Activated naive CD4-positive, alpha-beta T cell treated with anti-CD3 and anti-CD28 coated beads, Interleukin-2, amount 50 U/mL, for 24 hours (primary cell): Measurements from ENCODE around the gene OPRPN.

ENCODE experiments used
- H3K27ac Mint-ChIP-seq: one replicate; pipeline ENCODE4 v1.8.0; 2021; ENCODE audit warnings: mild to moderate bottlenecking, mixed read lengths
- H3K27me3 Mint-ChIP-seq: one replicate; pipeline ENCODE4 v1.8.0; 2021; ENCODE audit warnings: mixed read lengths
- H3K36me3 Mint-ChIP-seq: one replicate; pipeline ENCODE4 v1.8.0; 2021; ENCODE audit warnings: mixed read lengths
- H3K4me1 Mint-ChIP-seq: one replicate; pipeline ENCODE4 v1.8.0; 2021; ENCODE audit warnings: mixed read lengths
- H3K4me3 Mint-ChIP-seq: one replicate; pipeline ENCODE4 v1.8.0; 2021; ENCODE audit warnings: mild to moderate bottlenecking, mixed read lengths
- H3K9me3 Mint-ChIP-seq: one replicate; pipeline ENCODE4 v1.8.0; 2021; ENCODE audit warnings: mixed read lengths

Gene OPRPN

GRCh38 chr4:70397580-70397979 lies at the start of gene OPRPN:
TSS of gene OPRPN (plus strand) at chr4:70397940. CDS start at chr4:70399286, 1,346 bp downstream.
- no peaks in the 10 kb centered on the region for H3K4me1 Mint-ChIP-seq
- no peaks in the 10 kb centered on the region for H3K36me3 Mint-ChIP-seq
- no peak within 1 kb of the TSS for H3K27ac Mint-ChIP-seq
- no peak within 1 kb of the TSS for H3K4me3 Mint-ChIP-seq
- no peaks in the 10 kb centered on the region for H3K27me3 Mint-ChIP-seq
- H3K9me3 Mint-ChIP-seq, result no peaks in the 10 kb centered on the region

GRCh38 chr4:70356185-70356584 lies 41.6 kb upstream of the OPRPN start:
- no peak overlapping the region for H3K4me3 Mint-ChIP-seq
- no peaks in the 10 kb centered on the region for H3K36me3 Mint-ChIP-seq
- H3K4me1 Mint-ChIP-seq, result no peaks in the 10 kb centered on the region
- H3K27me3 Mint-ChIP-seq, result no peaks in the 10 kb centered on the region
- no peaks in the 10 kb centered on the region for H3K9me3 Mint-ChIP-seq
- no peak overlapping the region for H3K27ac Mint-ChIP-seq

GRCh38 chr4:70359115-70359661 lies 38.6 kb upstream of the OPRPN start:
- Mint-ChIP-seq H3K27ac (no peak overlapping the region), H3K4me1 (no peaks in the 10 kb centered on the region), H3K4me3 (no peak overlapping the region), H3K9me3 (no peaks in the 10 kb centered on the region), H3K36me3 (no peaks in the 10 kb centered on the region), H3K27me3 (no peaks in the 10 kb centered on the region)

GRCh38 chr4:70360460-70360859 lies 37.3 kb upstream of the OPRPN start, which contains the start of gene SMR3A:
TSS of gene SMR3A (plus strand) at chr4:70360760. CDS start at chr4:70362116, 1,356 bp downstream.
- Mint-ChIP-seq H3K4me3 (no peak within 1 kb of the TSS), H3K36me3 (no peaks in the 10 kb centered on the region), H3K9me3 (no peaks in the 10 kb centered on the region), H3K27me3 (no peaks in the 10 kb centered on the region), H3K4me1 (no peaks in the 10 kb centered on the region), H3K27ac (no peak within 1 kb of the TSS)

- H3K36me3 Mint-ChIP-seq, result no peaks in the 10 kb centered on the region
- no peaks in the 10 kb centered on the region for H3K27me3 Mint-ChIP-seq
- H3K27ac Mint-ChIP-seq, result no peak overlapping the region
- H3K4me1 Mint-ChIP-seq, result no peaks in the 10 kb centered on the region
- no peak overlapping the region for H3K4me3 Mint-ChIP-seq
- H3K9me3 Mint-ChIP-seq, result no peaks in the 10 kb centered on the region
Measured at GRCh38 chr4:70364002-70364401, 33.7 kb upstream of the OPRPN start.

- H3K9me3 Mint-ChIP-seq, result no peaks in the 10 kb centered on the region
- H3K4me1 Mint-ChIP-seq, result no peaks in the 10 kb centered on the region
- no peaks in the 10 kb centered on the region for H3K36me3 Mint-ChIP-seq
- no peaks in the 10 kb centered on the region for H3K27me3 Mint-ChIP-seq
- H3K4me3 Mint-ChIP-seq, result no peak overlapping the region
- H3K27ac Mint-ChIP-seq, result no peak overlapping the region
Measured at GRCh38 chr4:70365479-70365878, 32.3 kb upstream of the OPRPN start.

- no peaks in the 10 kb centered on the region for H3K9me3 Mint-ChIP-seq
Measured at GRCh38 chr4:70367813-70368212, 29.9 kb upstream of the OPRPN start.

GRCh38 chr4:70371987-70372386 lies 25.8 kb upstream of the OPRPN start:
- Mint-ChIP-seq H3K4me1 (no peaks in the 10 kb centered on the region), H3K27ac (no peak overlapping the region), H3K4me3 (no peak overlapping the region), H3K27me3 (no peaks in the 10 kb centered on the region), H3K9me3 (no peaks in the 10 kb centered on the region), H3K36me3 (no peaks in the 10 kb centered on the region)

More at GRCh38 chr4:70367813-70368212, 29.9 kb upstream of the OPRPN start:
- no peaks in the 10 kb centered on the region for H3K4me1 Mint-ChIP-seq
- no peaks in the 10 kb centered on the region for H3K36me3 Mint-ChIP-seq
- no peaks in the 10 kb centered on the region for H3K27me3 Mint-ChIP-seq
- H3K27ac Mint-ChIP-seq, result no peak overlapping the region
- H3K4me3 Mint-ChIP-seq, result no peak overlapping the region

- no peaks in the 10 kb centered on the region for H3K36me3 Mint-ChIP-seq
- no peaks in the 10 kb centered on the region for H3K9me3 Mint-ChIP-seq
- H3K27ac Mint-ChIP-seq, result no peak overlapping the region
- no peaks in the 10 kb centered on the region for H3K27me3 Mint-ChIP-seq
- H3K4me3 Mint-ChIP-seq, result no peak overlapping the region
- no peaks in the 10 kb centered on the region for H3K4me1 Mint-ChIP-seq
Measured at GRCh38 chr4:70372760-70373159, 25.0 kb upstream of the OPRPN start.

GRCh38 chr4:70380578-70380977 lies 17.2 kb upstream of the OPRPN start:
- Mint-ChIP-seq H3K4me1 (no peaks in the 10 kb centered on the region), H3K4me3 (no peak overlapping the region), H3K36me3 (no peaks in the 10 kb centered on the region)

GRCh38 chr4:70382691-70383181 lies 15.0 kb upstream of the OPRPN start, which contains the start of gene SMR3B:
TSS of gene SMR3B (plus strand) at chr4:70383131. CDS start at chr4:70384511, 1,380 bp downstream.
- no peak within 1 kb of the TSS for H3K27ac Mint-ChIP-seq
- H3K4me1 Mint-ChIP-seq, result no peaks in the 10 kb centered on the region
- H3K27me3 Mint-ChIP-seq, result no peaks in the 10 kb centered on the region
- no peaks in the 10 kb centered on the region for H3K9me3 Mint-ChIP-seq
- H3K4me3 Mint-ChIP-seq, result no peak within 1 kb of the TSS
- H3K36me3 Mint-ChIP-seq, result no peaks in the 10 kb centered on the region

More at GRCh38 chr4:70380578-70380977, 17.2 kb upstream of the OPRPN start:
- H3K9me3 Mint-ChIP-seq, result no peaks in the 10 kb centered on the region
- no peaks in the 10 kb centered on the region for H3K27me3 Mint-ChIP-seq
- no peak overlapping the region for H3K27ac Mint-ChIP-seq

- Mint-ChIP-seq H3K9me3 (no peaks in the 10 kb centered on the region), H3K36me3 (no peaks in the 10 kb centered on the region), H3K27ac (no peak overlapping the region)
Measured at GRCh38 chr4:70392057-70392776, 5.5 kb upstream of the OPRPN start.

GRCh38 chr4:70399319-70399718 lies 1.6 kb downstream of the OPRPN start:
- no peak overlapping the region for H3K27ac Mint-ChIP-seq
- H3K4me3 Mint-ChIP-seq, result no peak overlapping the region
- no peaks in the 10 kb centered on the region for H3K9me3 Mint-ChIP-seq
- H3K27me3 Mint-ChIP-seq, result no peaks in the 10 kb centered on the region
- H3K36me3 Mint-ChIP-seq, result no peaks in the 10 kb centered on the region
- no peaks in the 10 kb centered on the region for H3K4me1 Mint-ChIP-seq

More at GRCh38 chr4:70392057-70392776, 5.5 kb upstream of the OPRPN start:
- Mint-ChIP-seq H3K27me3 (peaks cover 4% of the 10 kb centered on the region), H3K4me1 (no peaks in the 10 kb centered on the region), H3K4me3 (no peak overlapping the region)

GRCh38 chr4:70402762-70403161 lies 5.0 kb downstream of the OPRPN start:
- H3K27ac Mint-ChIP-seq, result no peak overlapping the region
- no peaks in the 10 kb centered on the region for H3K9me3 Mint-ChIP-seq

GRCh38 chr4:70405765-70406164 lies 8.0 kb downstream of the OPRPN start:
- Mint-ChIP-seq H3K27me3 (no peaks in the 10 kb centered on the region), H3K27ac (no peak overlapping the region), H3K4me1 (no peaks in the 10 kb centered on the region), H3K36me3 (no peaks in the 10 kb centered on the region), H3K9me3 (no peaks in the 10 kb centered on the region), H3K4me3 (no peak overlapping the region)

More at GRCh38 chr4:70402762-70403161, 5.0 kb downstream of the OPRPN start:
- no peaks in the 10 kb centered on the region for H3K36me3 Mint-ChIP-seq
- no peaks in the 10 kb centered on the region for H3K4me1 Mint-ChIP-seq
- no peak overlapping the region for H3K4me3 Mint-ChIP-seq
- no peaks in the 10 kb centered on the region for H3K27me3 Mint-ChIP-seq

GRCh38 chr4:70425306-70425705 lies 27.6 kb downstream of the OPRPN start:
- no peak overlapping the region for H3K4me3 Mint-ChIP-seq
- no peak overlapping the region for H3K27ac Mint-ChIP-seq
- no peaks in the 10 kb centered on the region for H3K36me3 Mint-ChIP-seq
- no peaks in the 10 kb centered on the region for H3K4me1 Mint-ChIP-seq
- H3K9me3 Mint-ChIP-seq, result peaks cover 9% of the 10 kb centered on the region
- H3K27me3 Mint-ChIP-seq, result peaks cover 3% of the 10 kb centered on the region
